ENCODE results near the gene STX8. TPM values are rescaled to one million over a fixed set of nuclear protein-coding genes. Genes with fewer than 3 reads are reported as not detected.

Gene STX8
- total RNA-seq, 1 experiment from 2014 or later = 49.0 TPM

DNA sequence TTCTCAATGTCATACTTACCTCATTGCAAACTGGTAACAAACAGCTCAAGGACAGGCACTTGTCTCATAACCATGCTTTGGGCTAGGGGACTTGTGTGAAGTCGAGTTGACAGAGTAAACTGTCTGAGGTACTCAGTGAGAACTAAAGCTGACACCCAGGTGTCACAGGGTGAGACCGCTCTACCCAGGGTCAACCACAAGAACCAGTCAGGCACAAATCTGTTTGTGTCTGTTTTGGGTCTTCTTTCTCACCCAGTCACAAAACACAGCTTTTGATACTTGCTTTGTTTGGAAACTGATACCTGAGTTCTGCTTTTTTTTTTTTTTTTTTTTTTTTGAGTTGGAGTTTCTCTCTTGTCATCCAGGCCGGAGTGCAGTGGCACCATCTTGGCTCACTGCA lies 161.1 kb downstream of the STX8 start:
- ChIA-PET CTCF (interaction anchor here (0.5 kb wide), 1 partner anchor 166 kb away, joined by 5 read pairs; no protein-coding TSS in a partner anchor), POLR2A (no interaction called here)
- Mint-ChIP-seq H3K27ac (ENCODE audit: low read depth, unreplicated experiment) (no peak overlapping the region), H3K4me3 (ENCODE audit: unreplicated experiment) (no peak overlapping the region), H3K9me3 (ENCODE audit: unreplicated experiment) (peaks cover 8% of the 10 kb centered on the region), H3K36me3 (ENCODE audit: insufficient read depth, unreplicated experiment) (peaks cover 8% of the 10 kb centered on the region), H3K27me3 (ENCODE audit: insufficient read depth, unreplicated experiment) (no peaks in the 10 kb centered on the region), H3K4me1 (ENCODE audit: insufficient read depth, unreplicated experiment) (no peaks in the 10 kb centered on the region)
- TF ChIP-seq, protein P1, sequence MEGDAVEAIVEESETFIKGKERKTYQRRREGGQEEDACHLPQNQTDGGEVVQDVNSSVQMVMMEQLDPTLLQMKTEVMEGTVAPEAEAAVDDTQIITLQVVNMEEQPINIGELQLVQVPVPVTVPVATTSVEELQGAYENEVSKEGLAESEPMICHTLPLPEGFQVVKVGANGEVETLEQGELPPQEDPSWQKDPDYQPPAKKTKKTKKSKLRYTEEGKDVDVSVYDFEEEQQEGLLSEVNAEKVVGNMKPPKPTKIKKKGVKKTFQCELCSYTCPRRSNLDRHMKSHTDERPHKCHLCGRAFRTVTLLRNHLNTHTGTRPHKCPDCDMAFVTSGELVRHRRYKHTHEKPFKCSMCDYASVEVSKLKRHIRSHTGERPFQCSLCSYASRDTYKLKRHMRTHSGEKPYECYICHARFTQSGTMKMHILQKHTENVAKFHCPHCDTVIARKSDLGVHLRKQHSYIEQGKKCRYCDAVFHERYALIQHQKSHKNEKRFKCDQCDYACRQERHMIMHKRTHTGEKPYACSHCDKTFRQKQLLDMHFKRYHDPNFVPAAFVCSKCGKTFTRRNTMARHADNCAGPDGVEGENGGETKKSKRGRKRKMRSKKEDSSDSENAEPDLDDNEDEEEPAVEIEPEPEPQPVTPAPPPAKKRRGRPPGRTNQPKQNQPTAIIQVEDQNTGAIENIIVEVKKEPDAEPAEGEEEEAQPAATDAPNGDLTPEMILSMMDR (IDR thresholded peaks at IDR 0.05; ENCODE audit: unreplicated experiment) = no peak
- intact Hi-C loops (cut with micrococcal nuclease) = no loop called here
- no TSS peak for BruUV-seq (replicated peaks)
- no peak for DNase-seq (ENCODE audit: unreplicated experiment)

DNA sequence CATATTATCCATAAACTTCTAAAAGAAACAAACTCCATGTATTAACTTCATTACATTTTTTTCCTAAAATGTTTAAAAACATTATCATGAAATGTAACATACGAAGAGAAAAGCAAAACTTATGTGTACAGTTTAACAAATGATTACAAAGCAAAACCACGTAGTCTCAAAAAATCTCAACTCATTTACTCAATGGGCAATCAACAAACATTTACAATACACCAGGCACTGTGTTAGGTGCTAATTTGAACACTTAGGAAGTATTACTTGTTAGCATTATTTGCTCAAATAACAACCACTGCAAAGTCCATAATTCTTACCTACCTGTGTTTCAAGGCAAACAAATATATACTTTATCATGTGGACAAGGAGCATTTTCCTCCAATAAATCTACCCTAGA lies 164.9 kb downstream of the STX8 start:
- no peaks in the 10 kb centered on the region for H3K27me3 Mint-ChIP-seq (ENCODE audit: insufficient read depth, unreplicated experiment)
- H3K9me3 Mint-ChIP-seq (ENCODE audit: unreplicated experiment) = peaks cover 8% of the 10 kb centered on the region
- ChIA-PET POLR2A (no interaction called here), CTCF (no interaction called here)
- H3K4me1 Mint-ChIP-seq (ENCODE audit: insufficient read depth, unreplicated experiment) = peaks cover 10% of the 10 kb centered on the region
- H3K27ac Mint-ChIP-seq (ENCODE audit: low read depth, unreplicated experiment) = no peak overlapping the region
- H3K4me3 Mint-ChIP-seq (ENCODE audit: unreplicated experiment) = no peak overlapping the region
- no peaks in the 10 kb centered on the region for H3K36me3 Mint-ChIP-seq (ENCODE audit: insufficient read depth, unreplicated experiment)
- no TSS peak for BruUV-seq (replicated peaks)
- intact Hi-C loops (cut with micrococcal nuclease) = no loop called here
- DNase-seq (ENCODE audit: unreplicated experiment) = no peak
- TF ChIP-seq, protein P1 (IDR thresholded peaks at IDR 0.05; ENCODE audit: unreplicated experiment) = no peak

GRCh38 chr17:9410301-9410700 lies 165.3 kb downstream of the STX8 start:
- H3K27ac Mint-ChIP-seq (ENCODE audit: low read depth, unreplicated experiment) = no peak overlapping the region
- TF ChIP-seq, protein P1 (IDR thresholded peaks at IDR 0.05; ENCODE audit: unreplicated experiment) = no peak
- no peaks in the 10 kb centered on the region for H3K27me3 Mint-ChIP-seq (ENCODE audit: insufficient read depth, unreplicated experiment)
- intact Hi-C loops (cut with micrococcal nuclease) = no loop called here
- peaks cover 5% of the 10 kb centered on the region for H3K9me3 Mint-ChIP-seq (ENCODE audit: unreplicated experiment)
- H3K36me3 Mint-ChIP-seq (ENCODE audit: insufficient read depth, unreplicated experiment) = no peaks in the 10 kb centered on the region
- ChIA-PET POLR2A (no interaction called here), CTCF (interaction anchor here (0.6 kb wide), 1 partner anchor 67 kb away, joined by 3 read pairs; no protein-coding TSS in a partner anchor)
- peaks cover 10% of the 10 kb centered on the region for H3K4me1 Mint-ChIP-seq (ENCODE audit: insufficient read depth, unreplicated experiment)
- no peak for DNase-seq (ENCODE audit: unreplicated experiment)
- no TSS peak for BruUV-seq (replicated peaks)
- H3K4me3 Mint-ChIP-seq (ENCODE audit: unreplicated experiment) = no peak overlapping the region

- no peak overlapping the region for H3K27ac Mint-ChIP-seq (ENCODE audit: low read depth, unreplicated experiment)
- POLR2A ChIA-PET = no interaction called here
- intact Hi-C loops (cut with micrococcal nuclease) = no loop called here
- H3K27me3 Mint-ChIP-seq (ENCODE audit: insufficient read depth, unreplicated experiment) = no peaks in the 10 kb centered on the region
- no peaks in the 10 kb centered on the region for H3K36me3 Mint-ChIP-seq (ENCODE audit: insufficient read depth, unreplicated experiment)
- TF ChIP-seq, protein P1 (IDR thresholded peaks at IDR 0.05; ENCODE audit: unreplicated experiment) = no peak
- no TSS peak for BruUV-seq (replicated peaks)
- CTCF ChIA-PET = interaction anchor here (0.6 kb wide), 3 partner anchors 66 to 1092 kb away, joined by 3 read pairs; no protein-coding TSS in a partner anchor
- H3K9me3 Mint-ChIP-seq (ENCODE audit: unreplicated experiment) = peaks cover under 1% of the 10 kb centered on the region
- no peak for DNase-seq (ENCODE audit: unreplicated experiment)
- no peak overlapping the region for H3K4me3 Mint-ChIP-seq (ENCODE audit: unreplicated experiment)
- H3K4me1 Mint-ChIP-seq (ENCODE audit: insufficient read depth, unreplicated experiment) = peaks cover 10% of the 10 kb centered on the region
These were observed 165.7 kb downstream of the STX8 start for GRCh38 chr17:9409878-9410277.

All from MCF 10A (cell line).